GM18870 (cell line): ENCODE results near the gene CARD8.
"Not testable (repeated sequence)": the region's sequence is repeated elsewhere in the genome, so short reads cannot be mapped to it uniquely, and the experiment has no call there.

Experiments
- ATAC-seq: cut with Tn5 transposase; IDR thresholded peaks from one replicate; pipeline ENCODE4 v1.9.1; 2021; ENCODE audit warnings: moderate library complexity; ENCODE audit not compliant: unreplicated experiment

The CARD8 gene

GRCh38 chr19:48255376-48256303, at the start of gene CARD8:
CARD8 (minus strand) TSS chr19:48255912; CDS start chr19:48241020, 14,892 bp downstream.
- no peak for ATAC-seq

- no peak for ATAC-seq
Measured at GRCh38 chr19:48303866-48304265, 48.2 kb upstream of the CARD8 start.

- no peak for ATAC-seq
Measured at GRCh38 chr19:48303367-48303766, 47.7 kb upstream of the CARD8 start.

- ATAC-seq: no peak
Measured at GRCh38 chr19:48302600-48302959, 46.9 kb upstream of the CARD8 start.

- ATAC-seq: no peak
Measured at GRCh38 chr19:48301886-48302599, 46.3 kb upstream of the CARD8 start.

- no peak for ATAC-seq
Measured at GRCh38 chr19:48297975-48298374, 42.3 kb upstream of the CARD8 start.

GRCh38 chr19:48296963-48297734, 41.4 kb upstream of the CARD8 start:
- ATAC-seq: no peak

GRCh38 chr19:48295458-48295857, 39.7 kb upstream of the CARD8 start:
- ATAC-seq: no peak

GRCh38 chr19:48292798-48293197, 37.1 kb upstream of the CARD8 start:
- ATAC-seq: no peak

GRCh38 chr19:48291489-48291815, 35.7 kb upstream of the CARD8 start:
- not testable (repeated sequence) for ATAC-seq

GRCh38 chr19:48290771-48291488, 35.2 kb upstream of the CARD8 start:
- ATAC-seq: no peak

- no peak for ATAC-seq
Measured at GRCh38 chr19:48290401-48290770, 34.7 kb upstream of the CARD8 start.

- no peak for ATAC-seq
Measured at GRCh38 chr19:48287748-48288147, 32.0 kb upstream of the CARD8 start.

- no peak for ATAC-seq
Measured at GRCh38 chr19:48284896-48285295, 29.2 kb upstream of the CARD8 start.

GRCh38 chr19:48283908-48284307, 28.2 kb upstream of the CARD8 start:
- ATAC-seq: no peak

- ATAC-seq: no peak
Measured at GRCh38 chr19:48279747-48280146, 24.0 kb upstream of the CARD8 start.

GRCh38 chr19:48274938-48275337, 19.2 kb upstream of the CARD8 start:
- ATAC-seq: no peak

- no peak for ATAC-seq
Measured at GRCh38 chr19:48274173-48274572, 18.5 kb upstream of the CARD8 start.

- no peak for ATAC-seq
Measured at GRCh38 chr19:48271531-48272151, 15.9 kb upstream of the CARD8 start.

GRCh38 chr19:48269617-48270026, 13.9 kb upstream of the CARD8 start:
- ATAC-seq: not testable (repeated sequence)
